ENCODE results near the gene IFT27. TPM values are rescaled to one million over a fixed set of nuclear protein-coding genes. Genes with fewer than 3 reads are reported as not detected.

The IFT27 gene
- total RNA-seq, 2 donors from 2014 or later, result 27.6 to 28.1 TPM

- DNase-seq (no peak), ATAC-seq (no peak)
- intact Hi-C loops (cut with DNase I), result no loop called here
Observed at GRCh38 chr22:36797911-36798673, 22.2 kb upstream of the IFT27 start.

GRCh38 chr22:36797374-36797773 lies 21.5 kb upstream of the IFT27 start:
- intact Hi-C loops (cut with DNase I), result no loop called here
- DNase-seq, result no peak
- ATAC-seq, result no peak

DNA sequence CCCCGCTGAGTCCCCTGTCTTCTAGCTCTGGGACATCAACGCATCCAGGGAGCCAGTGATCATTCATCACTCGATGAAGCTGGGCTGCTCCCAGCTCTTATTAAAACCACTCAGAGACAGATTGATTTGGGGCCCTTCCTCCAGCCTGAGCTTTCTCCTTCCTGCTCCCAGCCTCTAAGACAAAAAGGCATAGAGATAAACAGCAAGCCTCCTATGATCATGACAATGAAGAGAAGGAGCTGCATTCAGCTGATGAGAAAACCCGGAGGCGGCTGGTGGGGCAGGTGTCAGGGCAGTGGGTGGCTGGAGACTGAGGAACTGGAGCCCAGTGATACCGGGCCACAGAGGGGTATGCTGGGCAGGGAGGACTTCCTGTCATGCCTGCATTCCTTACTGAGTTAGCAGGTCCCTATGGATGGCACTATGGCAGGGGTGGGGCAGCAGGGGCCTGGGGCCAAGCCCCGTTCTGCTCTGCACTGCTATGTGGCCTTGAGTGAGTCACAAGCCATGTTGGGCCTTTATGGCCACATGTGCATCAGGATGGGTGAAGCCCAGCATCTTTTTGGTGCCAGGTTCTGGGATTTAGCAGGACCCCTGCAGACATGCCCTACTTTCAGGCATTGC lies 20.7 kb upstream of the IFT27 start:
- DNase-seq (no peak), ATAC-seq (no peak)
- intact Hi-C loops (cut with DNase I), result no loop called here

DNA sequence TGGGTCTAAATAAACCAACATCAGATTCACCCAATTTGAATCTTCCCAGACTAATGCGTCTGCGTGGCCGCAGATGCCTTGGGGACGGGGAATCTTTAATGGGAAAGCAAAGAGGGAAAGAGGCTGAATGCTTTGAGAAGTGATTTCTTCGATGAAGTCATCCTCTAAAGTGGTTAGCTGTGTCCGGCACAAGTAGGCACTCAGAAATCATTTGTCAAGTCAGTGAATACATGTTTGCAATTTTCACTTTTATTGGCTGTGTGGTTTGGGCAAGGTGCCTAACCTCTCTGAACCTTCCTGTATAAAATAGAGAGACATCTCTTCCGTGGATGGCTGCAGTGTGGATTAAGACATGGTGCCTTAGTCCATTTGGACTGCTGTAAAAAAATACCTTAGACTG lies 19.7 kb upstream of the IFT27 start:
- DNase-seq (no peak), ATAC-seq (no peak)
- intact Hi-C loops (cut with DNase I), result no loop called here

DNA sequence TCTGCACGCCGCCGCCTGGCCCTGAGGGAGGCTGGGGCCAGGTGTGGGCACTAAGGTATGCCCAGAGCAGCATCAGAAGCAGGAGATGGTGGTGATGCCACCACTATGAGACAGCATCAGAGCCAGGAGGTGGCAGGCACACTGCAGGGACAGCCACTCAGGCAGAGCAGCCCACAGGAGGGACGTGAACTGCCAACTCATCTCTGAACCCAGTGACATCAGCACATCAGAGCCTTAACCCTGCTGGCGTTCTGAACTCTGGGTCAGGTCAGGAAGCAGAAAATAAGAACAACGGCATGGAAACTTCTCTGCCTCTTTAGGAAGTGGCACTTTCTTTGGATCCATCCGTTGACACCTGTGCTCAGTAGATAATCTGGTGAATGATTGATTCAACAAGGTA lies 14.7 kb upstream of the IFT27 start:
- ATAC-seq, result no peak
- intact Hi-C loops (cut with DNase I), result no loop called here
- no peak for DNase-seq

DNA sequence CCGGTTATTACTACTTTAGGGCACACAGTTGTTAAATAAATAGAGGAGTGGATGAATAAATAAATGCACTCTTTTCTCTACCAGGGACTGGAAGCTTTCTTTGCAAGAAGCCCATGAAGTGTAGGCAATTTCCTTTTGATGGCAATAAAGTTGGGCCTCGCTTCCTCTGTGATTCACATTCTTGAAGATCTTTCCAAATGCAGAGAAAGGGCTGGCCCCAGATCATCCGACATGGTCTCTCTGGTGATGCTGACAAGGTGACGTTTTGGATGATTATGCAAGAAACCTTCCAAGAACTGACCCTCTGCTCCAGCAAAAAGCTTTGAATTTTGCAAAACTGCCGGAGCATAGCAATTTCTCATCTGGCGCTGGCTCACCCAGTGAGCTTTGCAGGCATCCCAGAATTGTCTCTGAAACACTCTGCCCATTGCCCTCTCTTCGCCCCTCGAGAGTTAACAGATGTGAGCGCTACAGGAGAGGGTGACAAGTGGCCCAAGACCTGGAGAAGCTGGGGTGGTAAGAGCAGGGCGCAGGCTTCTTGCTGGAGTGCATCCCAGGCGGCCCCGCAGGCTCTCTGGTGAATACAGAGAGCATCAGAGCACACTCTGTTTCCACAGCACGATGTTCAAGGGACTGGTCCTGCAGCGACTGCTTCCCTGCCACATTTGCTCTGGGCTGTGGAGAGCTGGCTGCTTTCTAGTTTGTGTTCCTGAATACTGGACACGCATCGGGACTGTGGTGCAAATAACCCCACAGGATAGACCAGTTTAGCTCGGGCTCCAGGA lies 11.5 kb upstream of the IFT27 start:
- ATAC-seq, result no peak
- intact Hi-C loops (cut with DNase I), result loop anchor here in 1 of 2 donors (5.0 to 10.0 kb wide), 2 partner anchors 65 to 257 kb away; no protein-coding TSS in a partner anchor
- no peak for DNase-seq

GRCh38 chr22:36783743-36784142 lies 7.8 kb upstream of the IFT27 start:
- intact Hi-C loops (cut with DNase I), result loop anchor here (2.0 to 10.0 kb wide), 4 partner anchors 73 to 261 kb away; no protein-coding TSS in a partner anchor
- DNase-seq (no peak), ATAC-seq (no peak)

DNA sequence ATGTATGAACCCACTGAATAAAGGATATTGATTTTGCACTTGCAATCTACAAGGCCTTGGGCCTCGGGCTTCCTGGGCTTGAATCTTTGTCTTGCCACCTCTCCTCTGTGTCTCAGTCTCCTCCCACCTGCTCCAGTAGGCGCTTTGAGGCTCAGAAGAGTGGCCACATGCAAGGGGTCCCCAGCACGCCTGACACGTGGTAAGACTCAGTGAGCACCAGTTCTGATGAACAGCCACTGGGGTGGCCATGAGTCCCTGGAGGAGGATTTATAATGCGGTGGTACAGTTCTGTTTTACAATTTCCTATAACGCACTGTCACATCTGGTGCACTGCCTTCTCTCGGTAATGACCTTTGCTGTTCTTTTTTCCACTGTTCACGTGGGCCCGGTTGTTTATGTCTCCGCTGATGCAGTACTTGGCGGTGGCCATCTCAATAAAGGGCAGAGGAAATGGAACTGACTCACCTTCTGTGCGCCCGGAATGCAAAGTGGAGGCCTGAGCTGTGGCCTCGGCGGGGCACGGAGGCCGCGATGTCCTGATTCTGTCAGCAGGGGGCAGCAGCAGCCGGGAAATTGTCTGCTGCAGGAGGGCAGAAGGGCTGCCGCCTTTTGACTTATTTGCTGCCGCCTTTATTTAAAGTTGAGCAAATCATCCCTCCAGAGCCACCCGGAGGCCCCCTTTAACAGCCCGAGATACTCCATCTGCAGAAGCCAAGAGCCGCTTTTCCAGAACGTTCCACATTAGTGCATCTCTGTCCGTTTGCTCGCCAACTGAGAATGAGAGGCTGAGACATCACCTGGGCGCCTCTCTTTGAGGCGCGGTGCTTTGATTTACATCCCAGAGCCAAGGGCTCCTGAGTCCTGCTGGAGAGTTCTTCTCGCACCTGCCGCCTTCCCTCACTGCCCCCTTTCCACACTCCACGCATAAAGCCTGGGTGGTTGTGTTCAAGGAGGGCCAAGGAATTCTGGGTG lies 6.0 kb upstream of the IFT27 start:
- ATAC-seq (peak; percentile 91 to 94), DNase-seq (peak; percentile 82)
- intact Hi-C loops (cut with DNase I), result loop anchor here (2.0 to 10.0 kb wide), 4 partner anchors 75 to 263 kb away; no protein-coding TSS in a partner anchor

DNA sequence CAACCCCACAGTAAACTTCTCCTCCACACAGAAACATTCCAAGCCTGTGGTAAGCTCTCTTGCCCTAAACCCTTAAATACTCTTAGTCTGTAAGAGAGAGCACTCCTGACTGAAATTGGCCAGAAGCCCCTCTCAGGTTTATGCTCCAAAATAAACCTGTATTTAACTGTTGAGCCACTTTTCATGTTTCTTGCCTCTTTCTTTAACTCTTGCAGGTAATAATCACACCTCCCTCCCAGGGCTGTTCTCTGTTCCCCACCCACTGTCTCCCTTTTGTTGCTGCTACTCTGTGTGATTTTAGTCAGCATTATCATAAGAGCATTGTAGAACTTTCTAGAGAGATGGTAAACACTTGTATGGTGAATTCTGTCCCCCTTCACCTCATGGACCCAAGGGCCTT lies 2.1 kb upstream of the IFT27 start:
- DNase-seq (no peak), ATAC-seq (no peak)
- intact Hi-C loops (cut with DNase I), result loop anchor here in 1 of 2 donors (10.0 kb wide), 1 partner anchor 233 kb away; no protein-coding TSS in a partner anchor

- ATAC-seq (no peak), DNase-seq (no peak)
- intact Hi-C loops (cut with DNase I), result loop anchor here in 1 of 2 donors (10.0 kb wide), 1 partner anchor 232 kb away; no protein-coding TSS in a partner anchor
Observed at GRCh38 chr22:36776722-36777121, 803 bp upstream of the IFT27 start.

GRCh38 chr22:36775586-36775963 lies 344 bp downstream of the IFT27 start:
- DNase-seq (peak; percentile 40), ATAC-seq (peak in 1 of 2 donors; percentile 7)
- intact Hi-C loops (cut with DNase I), result loop anchor here in 1 of 2 donors (10.0 kb wide), 1 partner anchor 231 kb away; no protein-coding TSS in a partner anchor

- intact Hi-C loops (cut with DNase I), result loop anchor here in 1 of 2 donors (10.0 kb wide), 1 partner anchor 229 kb away; no protein-coding TSS in a partner anchor
- ATAC-seq, result no peak
- no peak for DNase-seq
Observed at GRCh38 chr22:36773935-36774334, 2.0 kb downstream of the IFT27 start.

DNA sequence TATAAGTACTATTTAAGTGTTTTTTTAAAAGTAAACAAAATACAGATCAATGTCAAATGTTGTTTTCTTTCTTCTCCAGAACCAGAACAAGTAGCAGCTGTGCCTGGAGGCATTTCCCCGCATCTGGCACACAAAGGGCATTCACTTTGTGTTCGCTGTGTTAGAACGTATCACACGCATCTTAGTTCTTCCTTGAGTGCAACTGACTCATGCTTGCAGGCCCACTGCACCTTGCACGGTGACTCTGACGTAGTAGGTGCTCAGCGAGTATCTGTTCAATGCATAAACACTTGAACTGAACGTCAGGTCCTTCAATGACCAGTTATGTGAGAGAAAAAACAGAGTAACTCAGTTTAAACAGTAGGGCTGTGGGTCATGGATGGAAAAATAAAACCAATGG lies 3.5 kb downstream of the IFT27 start:
- ATAC-seq (no peak), DNase-seq (no peak)
- intact Hi-C loops (cut with DNase I), result loop anchor here in 1 of 2 donors (10.0 kb wide), 1 partner anchor 228 kb away; no protein-coding TSS in a partner anchor

DNA sequence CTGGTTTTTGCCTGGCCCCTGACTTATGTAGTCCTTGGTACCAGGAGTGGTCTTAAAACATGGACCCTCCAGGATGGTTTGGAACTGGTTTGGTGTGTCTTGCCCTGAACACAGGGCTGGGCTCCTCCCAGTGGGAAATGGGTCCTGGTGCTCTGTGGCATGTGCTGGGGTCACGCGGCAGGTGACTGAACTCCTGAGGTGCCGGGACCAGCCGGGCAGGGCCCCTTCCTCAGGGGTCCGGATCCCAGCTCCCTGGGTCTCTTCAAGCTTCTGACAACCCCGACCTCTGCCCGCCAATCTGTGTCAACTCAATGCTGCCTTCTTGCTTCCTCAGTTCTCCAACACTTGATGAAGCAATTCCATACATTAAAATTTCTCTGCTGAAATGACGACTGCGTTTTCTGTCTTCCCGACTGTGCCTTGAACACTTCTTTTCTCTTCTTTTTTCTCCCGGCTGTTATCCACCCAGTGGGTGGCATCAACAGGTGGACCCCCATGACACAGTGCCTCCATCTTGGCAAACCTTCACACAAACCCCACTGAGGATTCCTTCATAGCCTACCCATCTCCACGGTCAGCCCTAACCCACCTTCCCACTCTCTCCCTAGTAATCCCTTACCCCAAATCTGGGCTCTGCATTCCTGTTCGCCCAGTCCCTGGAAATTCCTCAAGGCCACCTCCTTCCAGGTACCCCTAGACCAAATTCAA lies 4.4 kb downstream of the IFT27 start:
- intact Hi-C loops (cut with DNase I), result loop anchor here in 1 of 2 donors (10.0 kb wide), 1 partner anchor 227 kb away; no protein-coding TSS in a partner anchor
- DNase-seq, result no peak
- no peak for ATAC-seq

DNA sequence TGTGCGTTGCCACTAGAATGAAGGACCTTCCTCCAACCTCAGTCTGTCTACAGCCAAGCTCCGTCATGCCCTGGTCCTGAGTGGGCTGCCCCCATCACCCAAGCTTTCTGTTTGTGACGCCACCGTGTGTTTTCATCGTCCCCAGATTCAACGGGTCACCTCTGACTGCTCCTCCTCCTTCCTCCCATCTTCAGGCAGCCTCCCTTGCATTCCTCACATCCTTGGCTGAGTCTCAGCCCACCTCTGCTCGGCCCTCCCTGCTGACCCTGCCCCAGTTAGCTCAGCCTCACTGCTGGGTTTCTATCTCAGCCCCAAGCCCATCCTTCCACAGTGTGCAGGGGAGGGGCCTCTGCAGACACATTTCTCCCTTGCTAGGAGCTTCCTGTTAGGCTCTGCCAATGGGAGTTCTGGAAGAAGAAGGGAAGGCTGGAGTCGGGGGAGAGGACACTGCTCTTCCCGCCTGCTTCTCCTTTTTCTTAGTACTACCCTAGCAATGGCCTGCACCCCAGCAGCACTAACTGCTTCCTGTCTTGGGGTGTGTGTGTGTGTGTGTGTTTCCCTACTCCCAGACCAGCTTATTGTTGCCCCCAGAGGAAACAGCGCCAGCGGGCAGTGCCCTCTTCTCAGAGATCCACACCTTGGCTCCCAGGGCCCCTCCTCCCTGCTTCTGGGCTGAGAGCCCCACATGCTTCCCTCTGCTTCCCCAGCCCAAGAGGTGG lies 5.2 kb downstream of the IFT27 start:
- peak; percentile 13 to 56 for ATAC-seq
- no peak for DNase-seq
- intact Hi-C loops (cut with DNase I), result loop anchor here in 1 of 2 donors (10.0 kb wide), 1 partner anchor 226 kb away; no protein-coding TSS in a partner anchor

DNA sequence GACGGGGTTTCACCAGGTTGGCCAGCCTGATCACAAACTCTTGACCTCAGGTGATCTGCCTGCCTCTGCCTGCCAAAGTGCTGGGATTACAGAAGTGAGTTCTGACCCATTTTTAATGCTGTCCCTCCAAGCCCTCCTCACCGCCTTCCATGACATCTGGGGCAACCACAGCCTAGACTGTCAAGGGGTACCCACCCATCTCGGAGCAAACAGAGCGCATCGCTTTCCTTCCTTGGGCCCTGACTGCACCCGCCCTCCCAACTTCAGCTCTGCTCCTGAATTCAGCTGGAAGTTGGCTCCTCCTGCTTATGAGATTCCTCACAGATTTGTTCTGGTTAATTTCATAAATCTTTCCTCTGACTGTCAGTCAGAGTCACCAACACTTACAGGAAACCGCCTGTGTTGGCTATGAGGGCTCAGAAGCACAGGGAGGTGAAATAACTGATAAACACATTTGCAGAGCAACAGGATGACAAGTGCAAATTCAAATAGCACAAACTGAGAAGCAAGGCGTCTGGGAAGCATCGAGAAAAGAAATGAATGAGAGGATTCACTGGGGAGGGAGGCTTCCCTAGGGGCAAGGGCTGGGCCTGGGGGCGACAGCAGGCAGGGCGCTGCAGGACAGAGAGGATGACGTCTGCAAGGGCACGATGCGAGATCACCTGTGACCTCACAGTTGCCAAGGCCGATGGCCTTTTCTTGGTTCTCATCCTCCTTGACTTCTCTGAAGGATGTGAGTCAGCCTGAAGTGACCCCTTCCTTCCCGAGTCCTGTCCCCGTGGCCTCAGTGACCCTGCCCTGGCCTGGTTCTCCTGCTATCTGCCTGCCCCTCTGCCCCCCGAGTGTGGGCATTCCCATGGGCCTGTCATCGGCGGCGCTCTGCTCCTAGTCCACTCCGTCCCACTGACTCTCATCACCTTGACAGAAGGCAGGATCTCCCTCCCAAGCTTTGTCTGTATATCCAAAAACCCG lies 6.1 kb downstream of the IFT27 start:
- DNase-seq (no peak), ATAC-seq (no peak)
- intact Hi-C loops (cut with DNase I), result loop anchor here in 1 of 2 donors (10.0 kb wide), 1 partner anchor 225 kb away; no protein-coding TSS in a partner anchor
